AG09309 (cell line): ENCODE results near the gene IKZF1.

Experiments used
- DNase-seq: peaks from one replicate; pipeline ENCODE4 v3.0.0-alpha.2; 2010; ENCODE audit warnings: low read depth
- H3K4me3 ChIP-seq: 2 replicates; pipeline ENCODE4 v1.5.1; 2011; ENCODE audit warnings: mild to moderate bottlenecking, low read depth, low read length, moderate library complexity; ENCODE audit not compliant: control insufficient read depth
- TF ChIP-seq, protein P1 (sequence below): IDR thresholded peaks from 2 replicates; pipeline ENCODE4 v1.5.1; 2011; ENCODE audit warnings: mild to moderate bottlenecking, low read depth, low read length, inconsistent platforms; ENCODE audit not compliant: insufficient read depth, control insufficient read depth; ENCODE audit errors: missing control alignments

The IKZF1 gene

DNA sequence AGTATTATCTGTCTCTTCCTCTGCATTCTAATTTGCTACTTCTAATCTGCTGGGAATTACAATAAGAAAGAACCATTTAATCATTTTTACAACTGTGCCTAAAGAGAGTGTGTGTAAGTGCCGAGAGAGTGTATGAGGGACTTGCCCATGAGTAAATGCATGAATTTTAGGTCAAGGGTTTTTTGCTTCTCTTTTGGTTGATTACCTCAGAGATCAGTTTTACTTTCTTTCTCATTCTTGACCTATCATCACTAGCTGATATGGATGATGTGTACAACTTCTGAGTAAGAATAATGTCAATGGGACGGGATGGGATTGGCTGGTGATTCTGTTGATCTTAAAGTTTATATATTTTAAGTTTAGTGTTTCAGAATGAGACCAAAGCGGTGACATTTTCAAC lies 47.8 kb downstream of the IKZF1 start:
- TF ChIP-seq, protein P1, sequence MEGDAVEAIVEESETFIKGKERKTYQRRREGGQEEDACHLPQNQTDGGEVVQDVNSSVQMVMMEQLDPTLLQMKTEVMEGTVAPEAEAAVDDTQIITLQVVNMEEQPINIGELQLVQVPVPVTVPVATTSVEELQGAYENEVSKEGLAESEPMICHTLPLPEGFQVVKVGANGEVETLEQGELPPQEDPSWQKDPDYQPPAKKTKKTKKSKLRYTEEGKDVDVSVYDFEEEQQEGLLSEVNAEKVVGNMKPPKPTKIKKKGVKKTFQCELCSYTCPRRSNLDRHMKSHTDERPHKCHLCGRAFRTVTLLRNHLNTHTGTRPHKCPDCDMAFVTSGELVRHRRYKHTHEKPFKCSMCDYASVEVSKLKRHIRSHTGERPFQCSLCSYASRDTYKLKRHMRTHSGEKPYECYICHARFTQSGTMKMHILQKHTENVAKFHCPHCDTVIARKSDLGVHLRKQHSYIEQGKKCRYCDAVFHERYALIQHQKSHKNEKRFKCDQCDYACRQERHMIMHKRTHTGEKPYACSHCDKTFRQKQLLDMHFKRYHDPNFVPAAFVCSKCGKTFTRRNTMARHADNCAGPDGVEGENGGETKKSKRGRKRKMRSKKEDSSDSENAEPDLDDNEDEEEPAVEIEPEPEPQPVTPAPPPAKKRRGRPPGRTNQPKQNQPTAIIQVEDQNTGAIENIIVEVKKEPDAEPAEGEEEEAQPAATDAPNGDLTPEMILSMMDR = no peak
- DNase-seq = no peak
- no peak overlapping the region for H3K4me3 ChIP-seq

DNA sequence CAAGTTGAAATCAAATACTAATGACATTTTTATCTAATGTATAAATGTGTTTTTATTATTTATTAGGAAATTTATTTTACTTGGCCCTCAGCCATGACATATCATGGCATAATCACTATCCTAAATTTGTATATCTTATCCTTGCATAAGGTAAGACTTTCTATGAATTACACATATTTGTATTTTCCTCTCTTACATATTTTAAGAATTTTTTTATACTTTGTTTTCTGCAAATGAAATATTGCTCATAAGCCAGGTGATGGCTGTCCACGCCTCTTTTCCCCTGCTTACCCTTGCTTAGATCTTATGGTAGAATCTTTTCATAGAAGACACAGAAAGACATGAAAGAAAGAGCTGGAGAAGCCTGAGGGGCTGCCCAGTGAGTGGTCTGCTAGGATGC lies 48.2 kb downstream of the IKZF1 start:
- H3K4me3 ChIP-seq = no peak overlapping the region
- DNase-seq = no peak

DNA sequence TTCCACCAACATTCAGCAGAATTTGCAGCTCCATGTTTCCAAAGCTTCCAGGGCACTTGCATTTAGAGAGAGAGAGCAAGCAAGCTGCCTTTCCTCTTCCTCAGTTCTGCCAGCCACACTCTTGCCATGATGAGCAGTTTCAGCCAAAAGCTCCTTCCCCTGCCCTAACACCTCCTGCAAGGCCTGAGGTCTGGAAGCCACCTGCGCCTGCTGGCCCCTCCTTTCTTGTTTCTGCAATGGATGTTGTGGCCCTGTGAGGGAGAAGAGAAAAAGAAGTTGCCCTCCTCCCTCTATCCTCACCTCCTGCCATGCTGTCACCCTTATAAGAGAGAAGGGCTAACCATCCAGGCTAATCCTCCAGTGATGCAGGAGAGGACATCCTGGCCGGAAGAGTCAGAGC lies 48.7 kb downstream of the IKZF1 start:
- no peak overlapping the region for H3K4me3 ChIP-seq
- TF ChIP-seq, protein P1 = no peak
- DNase-seq = no peak

More for the DNA sequence above, 48.2 kb downstream of the IKZF1 start:
- TF ChIP-seq, protein P1 = no peak

DNA sequence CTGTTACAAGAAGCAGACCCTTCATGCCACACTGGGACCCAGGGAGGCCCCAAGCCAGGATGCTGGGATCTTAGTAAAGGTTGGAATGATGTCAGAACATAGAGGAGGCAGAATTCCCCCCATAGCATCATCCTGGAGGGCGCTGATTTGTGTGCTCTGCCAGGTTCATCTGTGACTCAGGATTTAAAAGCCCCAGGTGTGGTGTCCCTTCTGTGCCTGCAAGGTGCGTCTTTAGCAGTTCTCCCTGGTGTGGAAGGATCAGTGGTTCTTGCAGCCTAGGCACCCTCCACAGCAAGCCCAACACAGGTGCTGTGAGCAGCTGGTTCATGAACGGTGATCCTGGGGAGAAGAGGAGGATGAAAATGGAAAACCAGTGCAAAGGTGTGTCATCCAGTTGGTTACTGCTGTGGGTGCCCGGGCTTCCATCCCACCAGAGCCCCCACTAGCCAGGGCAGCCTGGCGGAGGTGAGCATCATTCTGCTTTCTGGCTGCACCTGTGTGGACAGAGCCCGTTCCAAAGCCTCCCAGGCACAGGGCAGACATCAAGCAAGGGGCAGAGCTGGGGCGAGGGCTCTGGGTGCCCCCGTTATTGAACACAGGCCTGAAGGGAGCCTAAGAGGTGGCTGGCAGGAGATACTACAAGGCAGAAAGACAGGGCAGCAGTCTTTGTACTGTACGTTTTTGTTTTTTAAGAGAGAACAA lies 49.5 kb downstream of the IKZF1 start:
- TF ChIP-seq, protein P1 = no peak
- no peak overlapping the region for H3K4me3 ChIP-seq
- no peak for DNase-seq

DNA sequence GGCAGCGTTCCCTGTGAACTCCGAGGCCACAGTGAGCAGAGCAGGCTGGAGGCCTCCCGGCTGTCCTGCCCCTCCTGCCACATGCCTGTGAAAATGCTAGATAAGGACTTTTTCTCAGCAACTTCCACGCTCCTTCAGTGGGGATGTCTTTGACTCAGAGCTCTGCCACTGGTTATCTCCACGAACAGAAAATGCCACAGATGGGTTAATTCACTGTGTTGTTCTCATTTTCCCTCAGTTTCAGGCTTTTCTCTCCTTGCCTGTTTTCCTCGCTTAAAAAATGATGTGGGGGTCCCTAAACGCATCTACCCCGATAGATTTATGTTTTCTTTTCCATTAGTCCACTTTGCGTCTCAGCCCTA lies 51.3 kb downstream of the IKZF1 start:
- no peak overlapping the region for H3K4me3 ChIP-seq
- no peak for DNase-seq
- TF ChIP-seq, protein P1 = no peak

DNA sequence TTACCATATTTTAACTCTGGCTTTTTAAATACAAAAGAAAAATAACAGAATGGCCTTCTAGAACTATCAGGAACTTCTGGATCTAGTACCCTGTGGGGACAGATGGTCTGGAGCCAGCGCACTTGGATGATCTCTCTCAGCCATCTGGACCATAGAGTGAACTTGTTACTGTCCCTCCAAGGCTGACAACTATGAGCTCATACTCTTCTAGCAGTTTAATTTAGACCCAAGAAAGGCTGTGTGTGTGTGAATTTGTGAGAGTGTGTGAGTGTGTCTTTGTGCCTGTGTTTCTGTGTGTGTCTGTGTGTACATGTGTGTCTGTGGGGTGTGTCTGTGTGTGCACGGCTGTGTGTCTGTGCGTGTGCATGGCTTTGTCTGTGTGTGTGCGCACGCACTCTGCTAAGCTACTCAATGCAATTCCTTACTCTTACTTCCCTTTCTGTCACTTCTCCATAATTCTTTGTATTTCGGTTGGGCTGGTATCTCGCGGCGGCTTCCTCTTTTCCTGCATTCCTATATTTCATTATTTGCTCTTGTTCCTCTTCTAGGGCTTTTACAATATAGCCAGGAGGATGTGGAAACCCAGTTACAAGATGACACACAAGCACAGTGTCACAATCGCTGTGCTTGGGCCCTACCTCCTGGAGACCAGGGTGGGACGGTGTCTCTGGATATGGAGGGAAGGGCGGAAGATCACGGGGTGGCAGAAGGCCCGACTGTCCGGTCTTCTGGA lies 51.9 kb downstream of the IKZF1 start:
- TF ChIP-seq, protein P1 = no peak
- H3K4me3 ChIP-seq = no peak overlapping the region
- DNase-seq = no peak

DNA sequence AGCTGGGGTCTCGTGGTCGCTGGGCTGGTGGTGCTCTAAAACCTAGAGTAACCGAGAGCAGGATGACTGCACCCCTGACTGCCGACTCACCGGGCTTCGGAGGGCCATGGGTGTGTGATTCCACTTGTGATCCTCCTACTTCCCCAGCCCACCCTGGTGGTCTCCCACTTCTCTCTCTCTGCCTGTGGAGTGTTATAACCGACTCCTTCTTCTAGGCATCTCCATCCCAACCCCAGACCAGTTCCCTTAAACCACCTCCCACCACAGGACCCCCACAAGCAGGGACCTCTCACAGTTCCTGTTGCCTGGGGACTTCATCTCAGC lies 52.4 kb downstream of the IKZF1 start:
- TF ChIP-seq, protein P1 = no peak
- no peak overlapping the region for H3K4me3 ChIP-seq
- DNase-seq = no peak
